Tibial nerve (tissue), 4 donors: ENCODE measurements around the gene F5. TPM values are rescaled to one million over a fixed set of nuclear protein-coding genes. Genes with fewer than 3 reads are reported as not detected.

Experiments used
- DNase-seq, 2 donors: peaks; one replicate each; pipeline ENCODE4 v3.0.0-alpha.2; 2019; ENCODE audit warnings: low spot score in 2 of 2
- H3K27ac ChIP-seq, 4 donors: fragments of 200-600 bp; sonication (generic) in 3 of 4; one replicate each; pipeline ENCODE4 v1.5.1; 2017 to 2019; ENCODE audit warnings: mild to moderate bottlenecking in 1 of 4
- H3K27me3 ChIP-seq, 2 donors: fragments of 200-600 bp; sonication (generic) in 1 of 2; one replicate each; pipeline versions ENCODE4 v1.5.1 to v1.6.0; 2017 to 2019
- H3K36me3 ChIP-seq, 3 donors: fragments of 200-600 bp; sonication (generic); one replicate each; pipeline ENCODE4 v1.5.1; 2018 to 2019
- H3K4me1 ChIP-seq, 4 donors: fragments of 200-600 bp; sonication (generic) in 3 of 4; one replicate each; pipeline ENCODE4 v1.5.1; 2017 to 2019
- H3K4me3 ChIP-seq, 4 donors: fragments of 200-600 bp; sonication (generic) in 3 of 4; one replicate each; pipeline ENCODE4 v1.5.1; 2017 to 2019; ENCODE audit warnings: mild to moderate bottlenecking in 1 of 4, moderate library complexity in 1 of 4
- H3K9me3 ChIP-seq, 4 donors: fragments of 200-600 bp; sonication (generic) in 3 of 4; one replicate each; pipeline ENCODE4 v1.5.1; 2017 to 2019
- CTCF ChIP-seq, 5 experiments: fragments of 200-600 bp in 3 of 5; fragments of 450-650 bp in 2 of 5; sonication (generic) in 3 of 5; IDR thresholded peaks; one replicate each; pipeline ENCODE4 v1.5.1; 2016 to 2019; ENCODE audit warnings: antibody characterized with exemption in 5 of 5, mild to moderate bottlenecking in 3 of 5, moderate library complexity in 2 of 5
- EP300 ChIP-seq, 2 donors: sonication (generic); formaldehyde crosslinking; IDR thresholded peaks; one replicate each; pipeline ENCODE4 v1.6.1; 2017; ENCODE audit warnings: antibody characterized with exemption in 2 of 2, mild to moderate bottlenecking in 1 of 2
- POLR2A ChIP-seq, 2 donors: fragments of 450-650 bp; IDR thresholded peaks; one replicate each; pipeline ENCODE4 v1.6.1; 2017; ENCODE audit warnings: antibody characterized with exemption in 2 of 2, mild to moderate bottlenecking in 2 of 2, moderate library complexity in 2 of 2
- WGBS, 2 donors: methylation state at CpG; one replicate each; pipeline ENCODE4 v1.1.5; 2018; 5-methylcytosine and 5-hydroxymethylcytosine counted together
- total RNA-seq, 4 donors: library from RNA; depleted of rRNA; stranded (reverse); fragments of >200 nt; gene quantifications; one replicate each; pipeline ENCODE4 v1.1.0, GENCODE V29; 2016

Gene F5
- total RNA-seq, 4 donors from 2014 or later, result 0.42 to 0.98 (median 0.60) TPM; not detected in 1

DNA sequence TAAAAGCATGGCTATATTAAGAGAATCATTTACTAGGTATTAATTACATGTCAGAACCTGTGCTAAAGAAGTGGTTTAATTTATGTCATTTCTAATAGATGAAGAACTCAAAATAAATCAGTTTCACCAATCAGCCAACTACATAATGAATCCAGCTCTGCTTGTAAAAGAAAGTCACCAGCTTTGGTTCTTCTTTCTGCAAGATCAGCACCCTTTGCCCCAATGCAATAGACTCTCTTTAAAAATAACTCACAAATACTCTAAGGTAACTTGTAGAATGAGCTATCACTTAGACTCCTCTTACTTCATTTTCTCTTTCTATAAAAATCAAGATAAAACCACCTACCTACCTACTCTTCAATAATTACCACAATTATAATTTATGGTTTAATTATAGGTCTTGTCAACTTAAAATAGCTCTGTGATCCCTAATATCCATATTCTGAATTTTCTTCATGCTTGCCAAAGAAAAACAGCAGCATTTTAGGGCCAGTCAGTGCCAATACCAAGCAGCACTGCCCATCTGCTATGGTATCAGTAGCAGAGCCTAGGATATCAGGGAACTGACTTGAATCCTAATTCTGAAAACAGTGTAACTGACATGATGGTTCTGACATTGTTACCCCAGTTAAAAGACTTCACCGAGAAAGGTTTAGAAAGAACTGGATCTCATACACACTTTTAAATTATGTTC is 111.8 kb downstream of the F5 start:
- Histone ChIP-seq H3K4me1 (no peaks in the 10 kb centered on the region), H3K4me3 (no peak overlapping the region), H3K27ac (no peak overlapping the region), H3K27me3 (no peaks in the 10 kb centered on the region), H3K36me3 (peaks cover 0 to 21% (median 7%) of the 10 kb centered on the region in 3 donors), H3K9me3 (no peaks in the 10 kb centered on the region)
- TF ChIP-seq CTCF (IDR thresholded peaks at IDR 0.05) (no peak), EP300 (IDR thresholded peaks at IDR 0.05) (no peak), POLR2A (IDR thresholded peaks at IDR 0.05) (no peak)
- DNase-seq, result no peak
- WGBS, 2 donors, result 97 to 100% methylated on average over 1 of the region's 1 CpG

GRCh38 chr1:169473347-169473746 is 112.9 kb downstream of the F5 start:
- no peak overlapping the region for H3K4me3 ChIP-seq
- H3K4me1 ChIP-seq, result no peaks in the 10 kb centered on the region
- WGBS, 2 donors, result 72 to 95% methylated on average over 5 of the region's 5 CpGs
- no peak for DNase-seq
- no peaks in the 10 kb centered on the region for H3K27me3 ChIP-seq
- no peak overlapping the region for H3K27ac ChIP-seq
- H3K9me3 ChIP-seq, result no peaks in the 10 kb centered on the region
- no peak for TF ChIP-seq POLR2A (IDR thresholded peaks at IDR 0.05)
- no peak for TF ChIP-seq EP300 (IDR thresholded peaks at IDR 0.05)
- no peak for TF ChIP-seq CTCF (IDR thresholded peaks at IDR 0.05)
- H3K36me3 ChIP-seq, result peaks cover 0 to 32% (median 7%) of the 10 kb centered on the region in 3 donors

- no peak for TF ChIP-seq POLR2A (IDR thresholded peaks at IDR 0.05)
- TF ChIP-seq EP300 (IDR thresholded peaks at IDR 0.05), result no peak
- no peak for TF ChIP-seq CTCF (IDR thresholded peaks at IDR 0.05)
- Histone ChIP-seq H3K9me3 (no peaks in the 10 kb centered on the region), H3K36me3 (peaks cover 0 to 38% (median 7%) of the 10 kb centered on the region in 3 donors), H3K27ac (no peak overlapping the region), H3K27me3 (peaks cover 0 to 1% of the 10 kb centered on the region in 2 donors), H3K4me1 (no peaks in the 10 kb centered on the region), H3K4me3 (no peak overlapping the region)
- no peak for DNase-seq
- WGBS, 2 donors, result 94 to 99% methylated on average over 3 of the region's 3 CpGs
Observed at GRCh38 chr1:169472738-169473137, 113.5 kb downstream of the F5 start.

DNA sequence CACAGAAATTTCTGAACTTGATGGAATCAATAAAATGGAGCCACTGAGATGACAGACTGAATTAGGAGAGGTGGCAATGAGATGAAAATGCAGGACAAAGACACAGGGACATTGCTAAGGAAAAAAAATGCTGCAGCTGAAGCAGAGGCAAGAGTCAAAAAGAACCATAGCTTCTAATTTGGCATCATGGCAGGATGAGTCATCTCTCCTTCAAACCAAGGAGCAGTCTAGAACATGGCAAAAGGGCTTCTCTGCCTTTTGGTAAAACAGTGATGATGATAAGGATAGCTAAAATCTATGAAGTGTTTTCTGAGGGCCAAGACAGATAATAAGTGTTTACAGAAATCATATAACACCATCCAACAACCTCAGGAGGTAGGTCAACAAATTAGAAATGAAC is 117.3 kb downstream of the F5 start:
- H3K36me3 ChIP-seq, result peaks cover 0 to 43% (median 4%) of the 10 kb centered on the region in 3 donors
- no peak overlapping the region for H3K4me3 ChIP-seq
- peaks cover 0 to 2% of the 10 kb centered on the region in 2 donors for H3K27me3 ChIP-seq
- no peak for TF ChIP-seq CTCF (IDR thresholded peaks at IDR 0.05)
- TF ChIP-seq POLR2A (IDR thresholded peaks at IDR 0.05), result no peak
- TF ChIP-seq EP300 (IDR thresholded peaks at IDR 0.05), result no peak
- H3K4me1 ChIP-seq, result no peaks in the 10 kb centered on the region
- no peaks in the 10 kb centered on the region for H3K9me3 ChIP-seq
- no peak for DNase-seq
- H3K27ac ChIP-seq, result no peak overlapping the region

DNA sequence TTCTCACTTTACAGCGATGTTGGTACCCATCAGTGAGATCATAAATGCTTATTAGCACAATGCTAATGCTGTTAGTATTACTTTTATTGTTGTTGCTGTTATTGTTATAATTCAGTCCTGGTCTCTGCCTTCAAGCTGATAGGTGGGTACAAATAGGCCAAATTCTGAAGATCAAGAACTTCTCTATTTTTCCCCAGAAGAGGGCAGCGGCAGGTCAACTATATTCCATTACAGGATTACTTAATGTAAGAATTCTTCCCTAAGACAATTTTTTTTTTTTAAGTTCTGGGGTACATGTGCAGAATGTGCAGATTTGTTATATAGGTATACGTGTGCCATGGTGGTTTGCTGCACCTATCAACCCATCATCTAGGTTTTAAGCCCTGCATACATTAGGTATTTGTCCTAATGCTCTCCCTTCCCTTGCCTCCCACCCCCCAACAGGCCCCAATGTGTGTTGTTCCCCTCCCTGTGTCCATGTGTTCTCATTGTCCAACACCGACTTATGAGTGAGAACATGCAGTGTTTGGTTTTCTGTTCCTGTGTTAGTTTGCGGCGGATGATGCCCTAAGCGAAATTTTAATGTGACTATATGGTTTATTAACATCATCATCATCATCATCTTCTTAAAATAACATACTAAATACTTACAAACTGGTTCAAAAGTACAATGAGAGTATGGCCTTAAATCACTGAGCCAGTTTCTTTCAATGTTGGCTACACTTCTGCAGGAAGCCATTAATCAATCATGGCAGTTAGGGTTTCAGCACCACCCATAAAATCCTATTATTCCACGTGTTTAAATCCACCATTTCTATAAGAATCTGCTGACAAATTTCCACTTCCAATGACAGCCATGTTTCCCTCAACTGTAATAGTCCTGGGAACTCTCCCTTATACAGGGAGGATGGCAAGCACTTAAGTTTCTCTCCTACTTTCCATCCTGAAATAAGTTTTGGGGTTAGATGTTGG is 119.7 kb downstream of the F5 start:
- H3K9me3 ChIP-seq, result no peaks in the 10 kb centered on the region
- H3K27ac ChIP-seq, result no peak overlapping the region
- no peak for TF ChIP-seq EP300 (IDR thresholded peaks at IDR 0.05)
- peak in 3 of 5 experiments; percentile 34 to 48 (median 37) for TF ChIP-seq CTCF (IDR thresholded peaks at IDR 0.05)
- H3K27me3 ChIP-seq, result peaks cover 0 to 2% of the 10 kb centered on the region in 2 donors
- no peak overlapping the region for H3K4me3 ChIP-seq
- 76 to 77% methylated on average over 8 of the region's 8 CpGs for WGBS, 2 donors
- H3K4me1 ChIP-seq, result no peaks in the 10 kb centered on the region
- peaks cover 0 to 43% (median 4%) of the 10 kb centered on the region in 3 donors for H3K36me3 ChIP-seq
- peak in 1 of 2 donors; percentile 64 for DNase-seq
